Activated CD8-positive, alpha-beta memory T cell treated with anti-CD3 and anti-CD28 coated beads, Interleukin-2, amount 50 U/mL, for 24 hours (primary cell): ENCODE measurements around the gene EFHC2.
"Not testable (repeated sequence)": the region's sequence is repeated elsewhere in the genome, so short reads cannot be mapped to it uniquely, and the experiment has no call there.

Source experiments
- DNase-seq: peaks from one replicate; pipeline ENCODE4 v3.0.0-alpha.2; 2020; ENCODE audit errors: extremely low read depth

EFHC2 gene

GRCh38 chrX:44234541-44234940, 108.9 kb downstream of the EFHC2 start:
- DNase-seq, result no peak

GRCh38 chrX:44234116-44234515, 109.4 kb downstream of the EFHC2 start:
- no peak for DNase-seq

- no peak for DNase-seq
Observed at GRCh38 chrX:44232081-44232480, 111.4 kb downstream of the EFHC2 start.

GRCh38 chrX:44228621-44229020, 114.9 kb downstream of the EFHC2 start:
- DNase-seq, result no peak

GRCh38 chrX:44227991-44228390, 115.5 kb downstream of the EFHC2 start:
- no peak for DNase-seq

GRCh38 chrX:44225667-44226066, 117.8 kb downstream of the EFHC2 start:
- no peak for DNase-seq

- no peak for DNase-seq
Observed at GRCh38 chrX:44224760-44225159, 118.7 kb downstream of the EFHC2 start.

- no peak for DNase-seq
Observed at GRCh38 chrX:44223150-44223549, 120.3 kb downstream of the EFHC2 start.

GRCh38 chrX:44218465-44218864, 125.0 kb downstream of the EFHC2 start:
- DNase-seq, result no peak

GRCh38 chrX:44216171-44216570, 127.3 kb downstream of the EFHC2 start:
- no peak for DNase-seq

GRCh38 chrX:44203791-44204190, 139.7 kb downstream of the EFHC2 start:
- DNase-seq, result no peak

GRCh38 chrX:44202596-44202995, 140.9 kb downstream of the EFHC2 start:
- DNase-seq, result no peak

GRCh38 chrX:44189116-44189515, 154.4 kb downstream of the EFHC2 start:
- no peak for DNase-seq

GRCh38 chrX:44187915-44188314, 155.6 kb downstream of the EFHC2 start:
- DNase-seq, result not testable (repeated sequence)

GRCh38 chrX:44183329-44183728, 160.1 kb downstream of the EFHC2 start:
- DNase-seq, result no peak

GRCh38 chrX:44178274-44179053, 165.0 kb downstream of the EFHC2 start:
- no peak for DNase-seq

- no peak for DNase-seq
Observed at GRCh38 chrX:44175455-44175854, 168.0 kb downstream of the EFHC2 start.

- no peak for DNase-seq
Observed at GRCh38 chrX:44174061-44174460, 169.4 kb downstream of the EFHC2 start.

- no peak for DNase-seq
Observed at GRCh38 chrX:44173219-44173618, 170.3 kb downstream of the EFHC2 start.

- DNase-seq, result no peak
Observed at GRCh38 chrX:44167116-44167515, 176.4 kb downstream of the EFHC2 start.

GRCh38 chrX:44162964-44163475, 180.5 kb downstream of the EFHC2 start:
- no peak for DNase-seq

GRCh38 chrX:44157858-44158257, 185.6 kb downstream of the EFHC2 start:
- DNase-seq, result no peak

GRCh38 chrX:44157283-44157682, 186.2 kb downstream of the EFHC2 start:
- DNase-seq, result no peak

GRCh38 chrX:44156726-44157125, 186.7 kb downstream of the EFHC2 start:
- no peak for DNase-seq
